GM18873 (cell line): Measurements from ENCODE around the gene DPYD.

ENCODE experiments used
- ATAC-seq: cut with Tn5 transposase; IDR thresholded peaks from one replicate; pipeline ENCODE4 v1.9.1; 2021; ENCODE audit warnings: mild to moderate bottlenecking, moderate library complexity, moderate number of reproducible peaks; ENCODE audit not compliant: unreplicated experiment, low FRiP score

DPYD gene

GRCh38 chr1:97337250-97338030 is 583.4 kb downstream of the DPYD start:
- ATAC-seq: no peak

- no peak for ATAC-seq
Observed at GRCh38 chr1:97334454-97334853, 586.4 kb downstream of the DPYD start.

- no peak for ATAC-seq
Observed at GRCh38 chr1:97332716-97333115, 588.1 kb downstream of the DPYD start.

- ATAC-seq: no peak
Observed at GRCh38 chr1:97331165-97331564, 589.7 kb downstream of the DPYD start.

- ATAC-seq: no peak
Observed at GRCh38 chr1:97314685-97315084, 606.1 kb downstream of the DPYD start.

GRCh38 chr1:97308131-97308530 is 612.7 kb downstream of the DPYD start:
- ATAC-seq: no peak

- ATAC-seq: no peak
Observed at GRCh38 chr1:97307568-97307967, 613.3 kb downstream of the DPYD start.

- no peak for ATAC-seq
Observed at GRCh38 chr1:97307151-97307550, 613.7 kb downstream of the DPYD start.

- no peak for ATAC-seq
Observed at GRCh38 chr1:97306504-97306903, 614.3 kb downstream of the DPYD start.

- no peak for ATAC-seq
Observed at GRCh38 chr1:97304366-97304765, 616.5 kb downstream of the DPYD start.

GRCh38 chr1:97298966-97299365 is 621.9 kb downstream of the DPYD start:
- ATAC-seq: no peak

GRCh38 chr1:97297611-97298010 is 623.2 kb downstream of the DPYD start:
- ATAC-seq: no peak

GRCh38 chr1:97281962-97282361 is 638.9 kb downstream of the DPYD start:
- ATAC-seq: no peak

GRCh38 chr1:97277891-97278654 is 642.8 kb downstream of the DPYD start:
- ATAC-seq: no peak

GRCh38 chr1:97271916-97272788 is 648.7 kb downstream of the DPYD start:
- no peak for ATAC-seq

GRCh38 chr1:97270508-97271307 is 650.1 kb downstream of the DPYD start:
- no peak for ATAC-seq

GRCh38 chr1:97265630-97266029 is 655.2 kb downstream of the DPYD start:
- ATAC-seq: no peak

- no peak for ATAC-seq
Observed at GRCh38 chr1:97262842-97263241, 658.0 kb downstream of the DPYD start.

GRCh38 chr1:97258597-97258996 is 662.2 kb downstream of the DPYD start:
- ATAC-seq: no peak
